Uterus (tissue), 2 donors: ENCODE data around the gene RAPGEF6.

Source experiments
- POLR2A ChIP-seq, 2 donors: fragments of 450-650 bp; IDR thresholded peaks; one replicate each; pipeline ENCODE4 v1.6.1; 2016; ENCODE audit warnings: antibody characterized with exemption in 2 of 2, mild to moderate bottlenecking in 1 of 2, moderate library complexity in 1 of 2
- TF ChIP-seq, protein P1 (sequence below), 4 experiments: fragments of 200-600 bp in 2 of 4; fragments of 450-650 bp in 2 of 4; sonication (generic) in 2 of 4; IDR thresholded peaks; one replicate each; pipeline ENCODE4 v1.5.1; 2016 to 2019; ENCODE audit warnings: antibody characterized with exemption in 4 of 4, mild to moderate bottlenecking in 2 of 4, moderate library complexity in 1 of 4

DNA sequence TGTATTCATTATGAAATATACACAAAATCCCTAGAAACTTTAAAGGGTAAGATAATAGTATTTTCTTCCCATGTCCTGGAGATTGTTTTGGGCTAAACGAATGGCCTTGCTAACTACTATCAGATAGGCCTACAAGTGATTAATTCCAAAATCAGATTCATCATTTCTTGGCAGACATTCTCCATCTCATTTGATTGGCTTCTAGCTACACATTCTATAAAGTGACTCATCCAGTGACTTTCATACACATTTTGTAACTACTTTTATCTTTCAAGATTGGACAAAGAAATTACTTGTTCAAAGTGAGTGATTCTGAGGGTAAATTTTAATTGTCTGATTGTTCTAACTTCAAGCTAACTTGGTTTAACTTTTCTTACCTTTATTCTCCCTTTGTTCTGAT lies 93.3 kb downstream of the RAPGEF6 start:
- TF ChIP-seq, protein P1, sequence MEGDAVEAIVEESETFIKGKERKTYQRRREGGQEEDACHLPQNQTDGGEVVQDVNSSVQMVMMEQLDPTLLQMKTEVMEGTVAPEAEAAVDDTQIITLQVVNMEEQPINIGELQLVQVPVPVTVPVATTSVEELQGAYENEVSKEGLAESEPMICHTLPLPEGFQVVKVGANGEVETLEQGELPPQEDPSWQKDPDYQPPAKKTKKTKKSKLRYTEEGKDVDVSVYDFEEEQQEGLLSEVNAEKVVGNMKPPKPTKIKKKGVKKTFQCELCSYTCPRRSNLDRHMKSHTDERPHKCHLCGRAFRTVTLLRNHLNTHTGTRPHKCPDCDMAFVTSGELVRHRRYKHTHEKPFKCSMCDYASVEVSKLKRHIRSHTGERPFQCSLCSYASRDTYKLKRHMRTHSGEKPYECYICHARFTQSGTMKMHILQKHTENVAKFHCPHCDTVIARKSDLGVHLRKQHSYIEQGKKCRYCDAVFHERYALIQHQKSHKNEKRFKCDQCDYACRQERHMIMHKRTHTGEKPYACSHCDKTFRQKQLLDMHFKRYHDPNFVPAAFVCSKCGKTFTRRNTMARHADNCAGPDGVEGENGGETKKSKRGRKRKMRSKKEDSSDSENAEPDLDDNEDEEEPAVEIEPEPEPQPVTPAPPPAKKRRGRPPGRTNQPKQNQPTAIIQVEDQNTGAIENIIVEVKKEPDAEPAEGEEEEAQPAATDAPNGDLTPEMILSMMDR (IDR thresholded peaks at IDR 0.05): no peak
- TF ChIP-seq POLR2A (IDR thresholded peaks at IDR 0.05): no peak
